IMR-90 (cell line): ENCODE results near the gene CAMTA1. TPM values are rescaled to one million over a fixed set of nuclear protein-coding genes. Genes with fewer than 3 reads are reported as not detected.

Source experiments
- ATAC-seq: fragments of 200-7000 bp; cut with Tn5 transposase; 2 replicates; pipeline ENCODE4 v1.9.1; 2020; ENCODE audit warnings: low read depth, mild to moderate bottlenecking, moderate library complexity
- BruUV-seq: library from RNA; stranded (reverse); fragments of 400-500 nt; replicated peaks from 2 replicates; lab custom pipeline; 2021; lab: Mats Ljungman, UMichigan
- CTCF ChIA-PET: fragments of 300-600 bp; formaldehyde crosslinking; extraction: SDS; loops from one replicate; lab custom pipeline; 2021; ENCODE audit warnings: antibody characterized with exemption; lab: Yijun Ruan, JAX
- POLR2A ChIA-PET: fragments of 300-600 bp; sonication (Branson Sonifier 250); formaldehyde crosslinking; loops from one replicate; lab custom pipeline; 2022; ENCODE audit warnings: antibody characterized with exemption; ENCODE audit not compliant: unreplicated experiment; lab: Charles Lee
- DNase-seq: peaks from one replicate; pipeline ENCODE4 v3.0.0; 2013
- H2AFZ ChIP-seq: replicated peaks from 2 replicates; pipeline ENCODE3; 2013; ENCODE audit warnings: low read length, mild to moderate bottlenecking; ENCODE audit not compliant: poor library complexity
- H2AK5ac ChIP-seq: 2 replicates; pipeline ENCODE4 v1.6.1; 2013; ENCODE audit warnings: low read depth, low read length, inconsistent platforms
- H2AK9ac ChIP-seq: replicated peaks from 2 replicates; pipeline ENCODE3; 2013; ENCODE audit warnings: mild to moderate bottlenecking, low read depth, low read length, moderate library complexity; ENCODE audit not compliant: poor library complexity
- H2BK120ac ChIP-seq: 2 replicates; pipeline ENCODE4 v1.6.1; 2013; ENCODE audit warnings: low read depth, low read length, inconsistent platforms
- H2BK15ac ChIP-seq: 3 replicates; pipeline ENCODE4 v1.6.1; 2013; ENCODE audit warnings: low read depth, low read length, inconsistent platforms
- H2BK20ac ChIP-seq: 2 replicates; pipeline ENCODE4 v1.6.1; 2013; ENCODE audit warnings: low read depth, mild to moderate bottlenecking, inconsistent platforms, low read length, moderate library complexity
- H2BK5ac ChIP-seq: 2 replicates; pipeline ENCODE4 v1.6.1; 2013; ENCODE audit warnings: mild to moderate bottlenecking, low read depth, low read length, inconsistent platforms; ENCODE audit not compliant: poor library complexity, severe bottlenecking
- H3K14ac ChIP-seq: replicated peaks from 2 replicates; pipeline ENCODE4 v1.6.1; 2013; ENCODE audit warnings: low read depth, low read length, inconsistent platforms
- H3K18ac ChIP-seq: 2 replicates; pipeline ENCODE4 v1.6.1; 2013; ENCODE audit warnings: low read depth, low read length, control low read depth
- H3K23ac ChIP-seq: 2 replicates; pipeline ENCODE4 v1.6.1; 2013; ENCODE audit warnings: low read depth, low read length, inconsistent platforms
- H3K27ac ChIP-seq: 2 replicates; pipeline ENCODE4 v1.5.1; 2013; ENCODE audit warnings: mild to moderate bottlenecking, control low read depth, low read length; ENCODE audit not compliant: insufficient read depth
- H3K27me3 ChIP-seq: 2 replicates; pipeline ENCODE4 v1.6.1; 2013; ENCODE audit warnings: low read length; ENCODE audit not compliant: control insufficient read depth, insufficient read depth
- H3K36me3 ChIP-seq: 2 replicates; pipeline ENCODE4 v1.6.1; 2013; ENCODE audit warnings: low read length, mixed read lengths; ENCODE audit not compliant: control insufficient read depth, insufficient read depth
- H3K4ac ChIP-seq: 2 replicates; pipeline ENCODE4 v1.6.1; 2013; ENCODE audit warnings: low read depth, low read length, inconsistent platforms
- H3K4me1 ChIP-seq: 2 replicates; pipeline ENCODE4 v1.6.1; 2013; ENCODE audit warnings: low read length, mixed read lengths; ENCODE audit not compliant: control insufficient read depth, insufficient read depth
- H3K4me2 ChIP-seq: 2 replicates; pipeline ENCODE4 v1.6.1; 2013; ENCODE audit warnings: low read depth, mild to moderate bottlenecking, control low read depth, low read length, moderate library complexity
- H3K4me3 ChIP-seq: 2 replicates; pipeline ENCODE4 v1.5.1; 2013; ENCODE audit warnings: low read depth, mild to moderate bottlenecking, control low read depth, low read length, moderate library complexity; ENCODE audit not compliant: insufficient read depth
- H3K56ac ChIP-seq: 2 replicates; pipeline ENCODE4 v1.6.1; 2013; ENCODE audit warnings: low read length, inconsistent platforms; ENCODE audit not compliant: insufficient read depth; ENCODE audit errors: extremely low read depth
- H3K79me1 ChIP-seq, 2 experiments: 2 replicates each; pipeline ENCODE4 v1.6.1; 2013; ENCODE audit warnings: low read length in 2 of 2, inconsistent platforms in 1 of 2, low read depth in 1 of 2
- H3K9ac ChIP-seq: 2 replicates; pipeline ENCODE4 v1.6.1; 2013; ENCODE audit warnings: low read depth, low read length, control low read depth
- H3K9me1 ChIP-seq: 2 replicates; pipeline ENCODE4 v1.6.1; 2013; ENCODE audit warnings: low read length, inconsistent platforms; ENCODE audit not compliant: insufficient read depth
- H3K9me3 ChIP-seq: 2 replicates; pipeline ENCODE4 v1.6.1; 2013; ENCODE audit warnings: low read length; ENCODE audit not compliant: control insufficient read depth, insufficient read depth
- H4K20me1 ChIP-seq: 2 replicates; pipeline ENCODE4 v1.6.1; 2013; ENCODE audit warnings: low read length, inconsistent platforms; ENCODE audit not compliant: insufficient read depth
- H4K5ac ChIP-seq: 2 replicates; pipeline ENCODE4 v1.6.1; 2013; ENCODE audit warnings: mild to moderate bottlenecking, low read depth, low read length, control low read depth
- H4K8ac ChIP-seq, 2 experiments: 2 replicates each; pipeline ENCODE4 v1.6.1; 2013; ENCODE audit warnings: low read depth in 2 of 2, low read length in 2 of 2, control low read depth in 1 of 2, inconsistent platforms in 1 of 2
- H4K91ac ChIP-seq: 2 replicates; pipeline ENCODE4 v1.6.1; 2013; ENCODE audit warnings: low read depth, low read length, inconsistent platforms; ENCODE audit not compliant: insufficient read depth
- BHLHE40 ChIP-seq: fragments of 150-350 bp; IDR thresholded peaks from 2 replicates; pipeline ENCODE4 v1.6.1; 2016; ENCODE audit warnings: mild to moderate bottlenecking, low read depth, low read length
- CEBPB ChIP-seq: IDR thresholded peaks from 2 replicates; pipeline ENCODE4 v1.6.1; 2012; ENCODE audit warnings: low read depth, low read length, improper control_type of control experiment
- CHD1 ChIP-seq: IDR thresholded peaks from 2 replicates; pipeline ENCODE4 v1.6.1; 2012; ENCODE audit warnings: low read depth, low read length, improper control_type of control experiment
- CTCF ChIP-seq: conservative IDR thresholded peaks from 2 replicates; pipeline ENCODE4 v1.5.1; 2012; ENCODE audit warnings: mild to moderate bottlenecking, low read depth, low read length, improper control_type of control experiment
- ELK1 ChIP-seq: fragments of 150-350 bp; IDR thresholded peaks from 2 replicates; pipeline ENCODE4 v1.6.1; 2016; ENCODE audit warnings: low read depth, mild to moderate bottlenecking, low read length, moderate library complexity, borderline replicate concordance
- MAFK ChIP-seq: IDR thresholded peaks from 2 replicates; pipeline ENCODE4 v1.6.1; 2012; ENCODE audit warnings: low read depth, low read length, improper control_type of control experiment
- MXI1 ChIP-seq: IDR thresholded peaks from 2 replicates; pipeline ENCODE4 v1.6.1; 2012; ENCODE audit warnings: low read depth, mild to moderate bottlenecking, low read length, moderate library complexity, borderline replicate concordance
- NFE2L2 ChIP-seq: fragments of 150-350 bp; IDR thresholded peaks from 2 replicates; pipeline ENCODE4 v1.6.1; 2016; ENCODE audit warnings: low read depth, mild to moderate bottlenecking, low read length
- RAD21 ChIP-seq: IDR thresholded peaks from 2 replicates; pipeline ENCODE4 v1.6.1; 2012; ENCODE audit warnings: low read length, improper control_type of control experiment
- RCOR1 ChIP-seq: IDR thresholded peaks from 2 replicates; pipeline ENCODE4 v1.6.1; 2012; ENCODE audit warnings: mild to moderate bottlenecking, low read length, improper control_type of control experiment; ENCODE audit not compliant: insufficient replicate concordance
- RFX5 ChIP-seq: IDR thresholded peaks from 2 replicates; pipeline ENCODE4 v1.8.0; 2012; ENCODE audit warnings: low read depth, mild to moderate bottlenecking, low read length, moderate library complexity
- SMC3 ChIP-seq: fragments of 150-350 bp; IDR thresholded peaks from 2 replicates; pipeline ENCODE4 v1.6.1; 2016; ENCODE audit warnings: low read depth, mild to moderate bottlenecking, antibody characterized with exemption, low read length, moderate library complexity
- USF2 ChIP-seq: fragments of 150-350 bp; IDR thresholded peaks from 2 replicates; pipeline ENCODE4 v1.6.1; 2017; ENCODE audit warnings: mild to moderate bottlenecking, antibody characterized with exemption, low read length, low read depth
- WGBS, 2 experiments: methylation state at CpG; one replicate each; pipeline versions ENCODE4 v1.1.5 to v1.1.7; 2013; ENCODE audit warnings: missing lambda C conversion rate in 2 of 2; ENCODE audit not compliant: insufficient read length in 1 of 2; ENCODE audit errors: extremely low coverage in 2 of 2; 5-methylcytosine and 5-hydroxymethylcytosine counted together
- dilution Hi-C: fragments of 300-500 bp; cut with HindIII; formaldehyde crosslinking; loops from one replicate; pipeline ENCODE4 v1.14.3; 2018; ENCODE audit warnings: low sequenced_read_pairs; ENCODE audit not compliant: unreplicated experiment
- in situ Hi-C: fragments of 300-500 bp; cut with MboI; formaldehyde crosslinking; loops from 3 replicates; pipeline ENCODE4 v1.14.3; 2019; ENCODE audit warnings: low sequenced_read_pairs, inconsistent platforms, mixed read lengths
- intact Hi-C: fragments of 100-400 bp; cut with micrococcal nuclease; formaldehyde crosslinking; loops from 2 replicates; pipeline ENCODE4 v1.10.0; 2022
- polyA plus RNA-seq, 3 experiments: library from polyadenylated mRNA; depleted of rRNA; stranded (reverse); fragments of >200 nt; gene quantifications; 2 replicates each; pipeline ENCODE4 v1.2.3, GENCODE V29; 2012; ENCODE audit warnings: low replicate concordance in 1 of 3
- total RNA-seq: library from RNA; depleted of rRNA; stranded (reverse); fragments of >200 nt; gene quantifications from 2 replicates; pipeline ENCODE4 v1.2.3, GENCODE V29; 2012

The CAMTA1 gene
- total and polyA plus RNA-seq, 2 of the 4 experiments (the other 2 are of a cell fraction), result 35.5 to 74.3 TPM

GRCh38 chr1:7130127-7130526, 344.9 kb downstream of the CAMTA1 start (continued):
- no peak for TF ChIP-seq RFX5
- TF ChIP-seq MAFK, result no peak
- no peak for TF ChIP-seq RAD21

GRCh38 chr1:7135493-7135892, 350.2 kb downstream of the CAMTA1 start:
- Histone ChIP-seq H2BK5ac (no peak overlapping the region), H3K56ac (no peak overlapping the region), H3K9ac (no peak overlapping the region), H3K79me1 (no peaks in the 10 kb centered on the region), H3K4me2 (no peak overlapping the region), H3K9me3 (no peaks in the 10 kb centered on the region), H3K9me1 (no peaks in the 10 kb centered on the region), H3K14ac (no peak overlapping the region), H2BK20ac (no peak overlapping the region), H3K36me3 (no peaks in the 10 kb centered on the region), H2AFZ (no peak overlapping the region), H3K4me3 (no peak overlapping the region), H4K5ac (no peak overlapping the region), H2AK9ac (no peak overlapping the region), H2BK15ac (no peak overlapping the region), H3K27me3 (peaks cover 15% of the 10 kb centered on the region), H2BK120ac (no peak overlapping the region), H2AK5ac (no peak overlapping the region), H3K4ac (no peak overlapping the region), H4K91ac (no peak overlapping the region), H4K20me1 (no peaks in the 10 kb centered on the region), H3K4me1 (no peaks in the 10 kb centered on the region), H3K23ac (no peak overlapping the region), H4K8ac (no peak overlapping the region), H3K18ac (no peak overlapping the region), H3K27ac (no peak overlapping the region)
- ATAC-seq (no peak), DNase-seq (no peak)
- BruUV-seq, result no TSS peak
- ChIA-PET CTCF (interaction anchor here (1.1 kb wide), 1 partner anchor 18 kb away, joined by 3 read pairs; no protein-coding TSS in a partner anchor), POLR2A (no interaction called here)
- no peak for TF ChIP-seq BHLHE40
- no peak for TF ChIP-seq MXI1
- no peak for TF ChIP-seq RCOR1
- TF ChIP-seq MAFK, result no peak
- no peak for TF ChIP-seq CHD1
- TF ChIP-seq CEBPB, result no peak
- no peak for TF ChIP-seq ELK1
- no peak for TF ChIP-seq CTCF
- no peak for TF ChIP-seq NFE2L2
- no peak for TF ChIP-seq RFX5
- TF ChIP-seq RAD21, result no peak
- TF ChIP-seq USF2, result no peak
- TF ChIP-seq SMC3, result no peak
- WGBS, 2 experiments, result 92% methylated on average over 2 of the region's 3 CpGs; no CpG with 5 or more reads in 1 of the 2 experiments
- dilution Hi-C loops (no loop called here), in situ Hi-C loops (no loop called here), intact Hi-C loops (no loop called here)
